Measurements from ENCODE around the gene RAP1B.
"Not testable (repeated sequence)": the region's sequence is repeated elsewhere in the genome, so short reads cannot be mapped to it uniquely, and the experiment has no call there.

RAP1B gene

GRCh38 chr12:68612697-68613096 is 2.0 kb downstream of the RAP1B start:
- no peak for DNase-seq

GRCh38 chr12:68613209-68613904 is 2.7 kb downstream of the RAP1B start:
- no peak for DNase-seq

- DNase-seq, result no peak
Measured at GRCh38 chr12:68614105-68614679, 3.5 kb downstream of the RAP1B start.

GRCh38 chr12:68614769-68615168 is 4.1 kb downstream of the RAP1B start:
- DNase-seq, result no peak

- no peak for DNase-seq
Measured at GRCh38 chr12:68617160-68617926, 6.6 kb downstream of the RAP1B start.

GRCh38 chr12:68619541-68619940 is 8.8 kb downstream of the RAP1B start:
- DNase-seq, result no peak

- no peak for DNase-seq
Measured at GRCh38 chr12:68620519-68621471, 10.1 kb downstream of the RAP1B start.

- no peak for DNase-seq
Measured at GRCh38 chr12:68621472-68622081, 10.9 kb downstream of the RAP1B start.

- no peak for DNase-seq
Measured at GRCh38 chr12:68622250-68622649, 11.6 kb downstream of the RAP1B start.

- DNase-seq, result no peak
Measured at GRCh38 chr12:68623059-68623458, 12.4 kb downstream of the RAP1B start.

- DNase-seq, result no peak
Measured at GRCh38 chr12:68623984-68624383, 13.3 kb downstream of the RAP1B start.

GRCh38 chr12:68624933-68625332 is 14.2 kb downstream of the RAP1B start:
- no peak for DNase-seq

- no peak for DNase-seq
Measured at GRCh38 chr12:68627673-68628319, 17.1 kb downstream of the RAP1B start.

GRCh38 chr12:68628698-68629097 is 18.0 kb downstream of the RAP1B start:
- DNase-seq, result no peak

- no peak for DNase-seq
Measured at GRCh38 chr12:68630050-68630449, 19.4 kb downstream of the RAP1B start.

- no peak for DNase-seq
Measured at GRCh38 chr12:68630598-68630997, 19.9 kb downstream of the RAP1B start.

GRCh38 chr12:68631227-68631626 is 20.5 kb downstream of the RAP1B start:
- no peak for DNase-seq

GRCh38 chr12:68632486-68632885 is 21.8 kb downstream of the RAP1B start:
- DNase-seq, result no peak

GRCh38 chr12:68633614-68634558 is 23.2 kb downstream of the RAP1B start:
- no peak for DNase-seq

- DNase-seq, result no peak
Measured at GRCh38 chr12:68636268-68636667, 25.6 kb downstream of the RAP1B start.

- not testable (repeated sequence) for DNase-seq
Measured at GRCh38 chr12:68637439-68637838, 26.7 kb downstream of the RAP1B start.
